Stimulated activated CD4-positive, alpha-beta T cell treated with anti-CD3 and anti-CD28 coated beads, Interleukin-12 subunit alpha, Interleukin-12 subunit beta, amount 100 ng/mL, for 48 hours (primary cell): ENCODE results near the gene GRM3.

Experiments
- DNase-seq, 3 donors: peaks; one replicate each; pipeline ENCODE4 v3.0.0-alpha.2; 2020; ENCODE audit warnings: low read depth in 2 of 3, low spot score in 1 of 3

GRM3 gene

DNA sequence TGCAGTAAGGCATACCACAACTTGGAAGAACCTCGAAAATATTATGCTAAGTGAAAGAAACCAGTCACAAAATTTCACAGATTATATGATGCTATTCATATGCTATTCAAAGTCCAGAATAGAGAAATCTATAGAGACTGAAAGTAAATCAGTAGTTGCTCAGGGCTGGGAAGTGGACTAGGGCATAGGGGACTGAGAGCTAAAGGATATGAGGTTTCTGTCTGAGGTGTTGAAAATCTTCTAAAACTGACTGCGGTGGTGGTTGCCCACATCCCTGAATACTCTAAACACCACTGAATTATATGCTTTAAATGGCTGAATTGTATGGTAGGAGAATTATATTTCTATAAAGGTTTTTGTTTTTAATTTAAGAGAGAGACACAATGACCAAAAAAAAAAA is 254.5 kb downstream of the GRM3 start:
- no peak for DNase-seq

GRCh38 chr7:86900886-86901285 is 257.2 kb downstream of the GRM3 start:
- DNase-seq: no peak

DNA sequence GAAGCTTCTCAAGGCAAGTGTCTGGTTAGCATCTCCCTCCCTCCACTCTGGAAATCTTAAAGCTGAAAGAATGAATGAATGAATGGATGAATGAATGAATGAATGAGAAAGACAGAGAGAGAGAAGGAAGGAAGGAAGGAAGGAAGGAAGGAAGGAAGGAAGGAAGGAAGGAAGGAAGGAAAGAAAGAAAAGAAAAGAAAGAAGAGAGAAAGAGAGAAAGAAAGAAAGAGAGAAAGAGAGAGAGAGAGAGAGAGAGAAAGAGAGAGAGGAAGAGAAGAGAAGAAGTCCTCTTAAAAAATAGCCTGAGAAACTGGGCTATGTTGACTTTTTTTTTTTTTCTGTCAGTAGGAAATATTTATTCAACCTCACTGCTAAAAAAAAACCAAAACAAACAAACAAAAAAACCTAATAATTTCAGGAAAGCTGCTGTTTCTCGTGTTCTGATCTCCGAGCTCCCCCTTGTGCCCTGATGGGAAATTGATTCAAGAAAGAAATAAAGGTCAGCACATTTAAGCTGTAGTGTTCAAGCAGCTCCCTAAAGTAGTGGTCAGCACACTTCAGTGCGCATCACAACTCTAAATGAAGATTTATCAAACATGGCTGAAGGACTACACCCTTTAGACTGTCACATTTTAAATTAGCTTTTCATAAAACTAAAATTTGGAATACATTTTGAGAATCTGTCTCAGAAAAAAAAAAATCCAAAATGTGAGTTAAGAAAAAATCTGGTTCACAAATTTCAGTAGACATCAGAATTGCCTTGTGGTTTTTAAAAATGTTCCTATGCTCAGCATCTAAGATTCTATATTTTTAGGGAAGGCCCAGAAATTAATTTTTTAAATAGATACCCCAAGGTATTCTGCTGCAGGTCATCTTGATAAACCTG is 261.5 kb downstream of the GRM3 start:
- no peak for DNase-seq

- no peak for DNase-seq
Measured at GRCh38 chr7:86908948-86909347, 265.2 kb downstream of the GRM3 start.

- DNase-seq: no peak
Measured at GRCh38 chr7:86911659-86912058, 267.9 kb downstream of the GRM3 start.

DNA sequence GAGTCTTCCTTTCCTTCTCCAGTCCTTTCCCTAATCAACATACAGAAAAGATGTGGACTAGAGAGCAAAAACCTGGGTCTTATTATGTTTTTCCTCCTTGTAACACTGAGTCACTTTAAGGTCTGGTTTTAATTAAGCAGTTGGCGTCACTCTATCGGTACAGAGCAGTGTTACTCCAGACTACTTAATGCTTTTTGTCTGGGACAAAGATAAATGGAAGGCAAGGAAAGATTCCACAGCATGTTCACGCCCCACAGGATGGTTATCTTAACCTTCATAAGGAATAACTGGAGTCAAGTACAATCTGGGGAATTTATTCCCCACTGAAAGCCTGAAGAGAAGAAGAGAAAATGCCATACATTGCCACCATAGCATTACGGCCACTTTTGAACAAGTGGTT is 270.0 kb downstream of the GRM3 start:
- no peak for DNase-seq
